RWPE1 (cell line): ENCODE data around the gene KCNH1.

ENCODE experiments used
- CTCF ChIA-PET: fragments of 350-600 bp; sonication (Branson Sonifier 250); formaldehyde crosslinking; extraction: SDS; loops from one replicate; lab custom pipeline; 2021; lab: Yijun Ruan, JAX
- POLR2A ChIA-PET: fragments of 400-600 bp; formaldehyde crosslinking; extraction: SDS; loops from one replicate; lab custom pipeline; 2020; ENCODE audit warnings: antibody characterized with exemption; ENCODE audit not compliant: low non-redundant PET; lab: Yijun Ruan, JAX
- DNase-seq: peaks from one replicate; pipeline ENCODE4 v3.0.0; 2012; ENCODE audit warnings: low spot score
- H3K27ac ChIP-seq: fragments of 450-650 bp; 2 replicates; pipeline ENCODE4 v1.5.1; 2017
- CTCF ChIP-seq: fragments of 450-650 bp; conservative IDR thresholded peaks from 2 replicates; pipeline ENCODE4 v1.5.1; 2017; ENCODE audit warnings: low read depth, mild to moderate bottlenecking

KCNH1 gene

GRCh38 chr1:211037095-211037494, 96.9 kb downstream of the KCNH1 start:
- DNase-seq, result peak; percentile 42
- H3K27ac ChIP-seq, result no peak overlapping the region
- POLR2A ChIA-PET, result no interaction called here
- TF ChIP-seq CTCF, result no peak
- CTCF ChIA-PET, result no interaction called here

GRCh38 chr1:211036381-211037060, 97.4 kb downstream of the KCNH1 start:
- no peak for DNase-seq
- ChIA-PET POLR2A (no interaction called here), CTCF (no interaction called here)
- TF ChIP-seq CTCF, result no peak
- no peak overlapping the region for H3K27ac ChIP-seq

GRCh38 chr1:211035821-211036380, 98.0 kb downstream of the KCNH1 start:
- ChIA-PET CTCF (no interaction called here), POLR2A (no interaction called here)
- DNase-seq, result no peak
- no peak for TF ChIP-seq CTCF
- no peak overlapping the region for H3K27ac ChIP-seq

GRCh38 chr1:211033921-211034525, 99.9 kb downstream of the KCNH1 start:
- POLR2A ChIA-PET, result no interaction called here
- no peak overlapping the region for H3K27ac ChIP-seq
- no peak for DNase-seq
- CTCF ChIA-PET, result interaction anchor here (0.6 kb wide), 1 partner anchor 298 kb away, joined by 3 read pairs; no protein-coding TSS in a partner anchor
- no peak for TF ChIP-seq CTCF

GRCh38 chr1:211024901-211025300, 109.0 kb downstream of the KCNH1 start:
- no peak overlapping the region for H3K27ac ChIP-seq
- DNase-seq, result no peak
- CTCF ChIA-PET, result no interaction called here
- POLR2A ChIA-PET, result no interaction called here
- no peak for TF ChIP-seq CTCF

GRCh38 chr1:211019266-211019665, 114.7 kb downstream of the KCNH1 start:
- H3K27ac ChIP-seq, result no peak overlapping the region
- ChIA-PET CTCF (interaction anchor here (0.7 kb wide), 1 partner anchor 684 kb away, joined by 4 read pairs; no protein-coding TSS in a partner anchor), POLR2A (no interaction called here)
- no peak for TF ChIP-seq CTCF
- no peak for DNase-seq
